NCI-H526 treated with DMSO at 0.1 percent for 48 hours (cell line): Measurements from ENCODE around the gene ZNF827.

ENCODE experiments used
- DNase-seq: peaks from one replicate; lab custom pipeline; 2025; lab: John Stamatoyannopoulos, UW

ZNF827 gene

GRCh38 chr4:145757188-145757587 is 181.4 kb downstream of the ZNF827 start:
- DNase-seq: no peak

GRCh38 chr4:145756244-145756643 is 182.4 kb downstream of the ZNF827 start:
- DNase-seq: no peak

- DNase-seq: no peak
Observed at GRCh38 chr4:145755802-145756201, 182.8 kb downstream of the ZNF827 start.

- DNase-seq: no peak
Observed at GRCh38 chr4:145743641-145744040, 195.0 kb downstream of the ZNF827 start.

GRCh38 chr4:145740806-145741205 is 197.8 kb downstream of the ZNF827 start:
- DNase-seq: no peak

- DNase-seq: no peak
Observed at GRCh38 chr4:145739845-145740244, 198.8 kb downstream of the ZNF827 start.

GRCh38 chr4:145736241-145736831 is 202.3 kb downstream of the ZNF827 start:
- no peak for DNase-seq

- DNase-seq: no peak
Observed at GRCh38 chr4:145735827-145736226, 202.8 kb downstream of the ZNF827 start.

GRCh38 chr4:145735347-145735675 is 203.3 kb downstream of the ZNF827 start:
- DNase-seq: no peak

GRCh38 chr4:145734576-145735346 is 203.9 kb downstream of the ZNF827 start:
- DNase-seq: no peak

- DNase-seq: no peak
Observed at GRCh38 chr4:145734031-145734430, 204.6 kb downstream of the ZNF827 start.

GRCh38 chr4:145732895-145733880 is 205.4 kb downstream of the ZNF827 start:
- peak; percentile 63 for DNase-seq

GRCh38 chr4:145732001-145732815 is 206.4 kb downstream of the ZNF827 start:
- DNase-seq: no peak

GRCh38 chr4:145731028-145731427 is 207.6 kb downstream of the ZNF827 start:
- DNase-seq: peak; percentile 57

- no peak for DNase-seq
Observed at GRCh38 chr4:145730026-145730425, 208.6 kb downstream of the ZNF827 start.

GRCh38 chr4:145723336-145723735 is 215.3 kb downstream of the ZNF827 start:
- no peak for DNase-seq

GRCh38 chr4:145722561-145722960 is 216.1 kb downstream of the ZNF827 start:
- no peak for DNase-seq

GRCh38 chr4:145720656-145721055 is 218.0 kb downstream of the ZNF827 start:
- no peak for DNase-seq

GRCh38 chr4:145719752-145720624 is 218.6 kb downstream of the ZNF827 start:
- DNase-seq: no peak

- DNase-seq: no peak
Observed at GRCh38 chr4:145716661-145717200, 221.9 kb downstream of the ZNF827 start.
